Mesenchymal stem cell (in vitro differentiated cells and primary cell): ENCODE results near the gene MTUS2.

Source experiments
- DNase-seq: peaks from one replicate; pipeline ENCODE4 v3.0.0-alpha.2; 2013
- H2AFZ ChIP-seq: one replicate; pipeline ENCODE4 v1.6.1; 2013; ENCODE audit warnings: low read depth, mild to moderate bottlenecking, control low read depth, inconsistent platforms, low read length, moderate library complexity
- H2AK5ac ChIP-seq: 2 replicates; pipeline ENCODE4 v1.6.1; 2013; ENCODE audit warnings: low read length, moderate library complexity, mild to moderate bottlenecking, inconsistent platforms; ENCODE audit not compliant: severe bottlenecking
- H2BK120ac ChIP-seq: one replicate; pipeline ENCODE4 v1.6.1; 2013; ENCODE audit warnings: low read depth, mild to moderate bottlenecking, inconsistent platforms, low read length, moderate library complexity
- H2BK12ac ChIP-seq, 2 experiments: one replicate each; pipeline ENCODE4 v1.6.1; 2013; ENCODE audit warnings: inconsistent platforms in 2 of 2, low read length in 2 of 2, mild to moderate bottlenecking in 2 of 2, moderate library complexity in 2 of 2, control low read depth in 1 of 2
- H2BK15ac ChIP-seq: one replicate; pipeline ENCODE4 v1.6.1; 2013; ENCODE audit warnings: mild to moderate bottlenecking, low read depth, inconsistent platforms; ENCODE audit not compliant: poor library complexity, severe bottlenecking
- H2BK5ac ChIP-seq: 2 replicates; pipeline ENCODE4 v1.6.1; 2013; ENCODE audit warnings: low read depth, mild to moderate bottlenecking, low read length, control low read depth, inconsistent platforms; ENCODE audit not compliant: poor library complexity, severe bottlenecking
- H3K14ac ChIP-seq, 2 experiments: one replicate each; pipeline ENCODE4 v1.6.1; 2013; ENCODE audit warnings: inconsistent platforms in 2 of 2, low read length in 2 of 2, control low read depth in 1 of 2, mild to moderate bottlenecking in 1 of 2, moderate library complexity in 1 of 2
- H3K18ac ChIP-seq, 2 experiments: one replicate each; pipeline ENCODE4 v1.6.1; 2013; ENCODE audit warnings: inconsistent platforms in 2 of 2, low read length in 2 of 2, control low read depth in 1 of 2, low read depth in 1 of 2, mild to moderate bottlenecking in 1 of 2
- H3K23ac ChIP-seq, 2 experiments: one replicate each; pipeline ENCODE4 v1.6.1; 2013; ENCODE audit warnings: inconsistent platforms in 2 of 2, low read length in 2 of 2, mild to moderate bottlenecking in 2 of 2, moderate library complexity in 2 of 2, control low read depth in 1 of 2
- H3K27ac ChIP-seq: 2 replicates; pipeline ENCODE4 v1.5.1; 2013; ENCODE audit warnings: mild to moderate bottlenecking, moderate library complexity, low read length, control low read depth, inconsistent platforms; ENCODE audit not compliant: poor library complexity, severe bottlenecking
- H3K27me3 ChIP-seq, 2 experiments: 2 replicates each; pipeline versions ENCODE4 v1.6.1 to v1.7.0; 2013; ENCODE audit warnings: low read length in 2 of 2, mild to moderate bottlenecking in 2 of 2, moderate library complexity in 2 of 2, control low read depth in 1 of 2, inconsistent platforms in 1 of 2; ENCODE audit not compliant: control insufficient read depth in 1 of 2, insufficient read depth in 1 of 2
- H3K36me3 ChIP-seq, 2 experiments: 2 replicates each; pipeline versions ENCODE4 v1.6.1 to v1.7.0; 2013; ENCODE audit warnings: low read length in 2 of 2, control low read depth in 1 of 2, inconsistent platforms in 1 of 2, low read depth in 1 of 2, mild to moderate bottlenecking in 1 of 2; ENCODE audit not compliant: insufficient read depth in 2 of 2, control insufficient read depth in 1 of 2
- H3K4ac ChIP-seq, 2 experiments: one replicate each; pipeline ENCODE4 v1.6.1; 2013; ENCODE audit warnings: inconsistent platforms in 2 of 2, low read length in 2 of 2, mild to moderate bottlenecking in 2 of 2, moderate library complexity in 2 of 2, control low read depth in 1 of 2, low read depth in 1 of 2
- H3K4me1 ChIP-seq: 2 replicates; pipeline ENCODE4 v1.6.1; 2013; ENCODE audit warnings: low read depth, low read length, control low read depth; ENCODE audit not compliant: control insufficient read depth, insufficient read depth
- H3K4me2 ChIP-seq: 2 replicates; pipeline ENCODE4 v1.6.1; 2013; ENCODE audit warnings: low read length, mild to moderate bottlenecking, inconsistent platforms; ENCODE audit not compliant: poor library complexity, severe bottlenecking
- H3K4me3 ChIP-seq, 2 experiments: 2 replicates each; pipeline versions ENCODE4 v1.5.1 to v1.7.0; 2013; ENCODE audit warnings: low read length in 2 of 2, mild to moderate bottlenecking in 2 of 2, control low read depth in 1 of 2, low read depth in 1 of 2; ENCODE audit not compliant: insufficient read depth in 1 of 2
- H3K79me1 ChIP-seq: replicated peaks from 2 replicates; pipeline ENCODE4 v1.6.1; 2013; ENCODE audit warnings: mild to moderate bottlenecking, control low read depth, low read length, inconsistent platforms; ENCODE audit not compliant: poor library complexity, severe bottlenecking
- H3K9ac ChIP-seq: 2 replicates; pipeline ENCODE4 v1.7.0; 2013; ENCODE audit warnings: mild to moderate bottlenecking, low read length, moderate library complexity
- H3K9me3 ChIP-seq: 2 replicates; pipeline ENCODE4 v1.7.0; 2013; ENCODE audit warnings: mild to moderate bottlenecking, low read length; ENCODE audit not compliant: control insufficient read depth
- H4K8ac ChIP-seq: one replicate; pipeline ENCODE4 v1.6.1; 2013; ENCODE audit warnings: inconsistent platforms, mild to moderate bottlenecking, low read length, moderate library complexity
- H4K91ac ChIP-seq: one replicate; pipeline ENCODE4 v1.6.1; 2013; ENCODE audit warnings: mild to moderate bottlenecking, low read length, inconsistent platforms
- WGBS: methylation state at CpG from one replicate; pipeline ENCODE4 v1.1.7; 2013; ENCODE audit warnings: mixed read lengths; 5-methylcytosine and 5-hydroxymethylcytosine counted together

MTUS2 gene

GRCh38 chr13:29543230-29544215 lies 723.4 kb downstream of the MTUS2 start:
- H4K91ac ChIP-seq: peak overlapping the region; percentile 45

GRCh38 chr13:29545988-29546387 lies 725.8 kb downstream of the MTUS2 start:
- no peak overlapping the region for H3K9ac ChIP-seq
- no peak overlapping the region for H3K27ac ChIP-seq
- no peak overlapping the region for H2BK12ac ChIP-seq
- peak overlapping the region in 1 of 2 experiments; percentile 9 for H3K14ac ChIP-seq
- H3K36me3 ChIP-seq: peaks cover 31 to 38% of the 10 kb centered on the region in 2 experiments
- H3K4ac ChIP-seq: no peak overlapping the region
- peaks cover 8% of the 10 kb centered on the region for H3K4me1 ChIP-seq
- no peak overlapping the region for H2BK5ac ChIP-seq
- WGBS: 97% methylated on average over 5 of the region's 8 CpGs
- no peak overlapping the region for H3K23ac ChIP-seq
- no peaks in the 10 kb centered on the region for H3K9me3 ChIP-seq
- H3K4me2 ChIP-seq: no peak overlapping the region
- DNase-seq: no peak
- no peak overlapping the region for H2BK15ac ChIP-seq
- peaks cover 42% of the 10 kb centered on the region for H3K79me1 ChIP-seq
- H3K4me3 ChIP-seq: no peak overlapping the region
- H3K18ac ChIP-seq: no peak overlapping the region
- no peak overlapping the region for H2AK5ac ChIP-seq
- H3K27me3 ChIP-seq: no peaks in the 10 kb centered on the region
- no peak overlapping the region for H2AFZ ChIP-seq
- no peak overlapping the region for H4K91ac ChIP-seq
- H4K8ac ChIP-seq: peak overlapping the region; percentile 27
- H2BK120ac ChIP-seq: no peak overlapping the region

More at GRCh38 chr13:29543230-29544215, 723.4 kb downstream of the MTUS2 start:
- Histone ChIP-seq H3K23ac (no peak overlapping the region), H2BK15ac (no peak overlapping the region), H3K36me3 (peaks cover 18 to 35% of the 10 kb centered on the region in 2 experiments), H3K14ac (peak overlapping the region in 1 of 2 experiments; percentile 68), H3K4me1 (peaks cover 11% of the 10 kb centered on the region), H3K4ac (no peak overlapping the region), H4K8ac (peak overlapping the region; percentile 55), H2BK120ac (peak overlapping the region; percentile 62), H3K27me3 (no peaks in the 10 kb centered on the region), H2BK12ac (peak overlapping the region in 1 of 2 experiments; percentile 80), H3K27ac (no peak overlapping the region), H3K9me3 (no peaks in the 10 kb centered on the region), H3K18ac (peak overlapping the region in 1 of 2 experiments; percentile 2), H3K4me3 (no peak overlapping the region), H2AK5ac (no peak overlapping the region), H3K4me2 (no peak overlapping the region), H2BK5ac (no peak overlapping the region), H2AFZ (no peak overlapping the region), H3K9ac (no peak overlapping the region), H3K79me1 (peaks cover 51% of the 10 kb centered on the region)
- peak; percentile 85 for DNase-seq
- WGBS: 67% methylated on average over 12 of the region's 16 CpGs

GRCh38 chr13:29546662-29547061 lies 726.5 kb downstream of the MTUS2 start:
- Histone ChIP-seq H3K9ac (no peak overlapping the region), H2BK120ac (no peak overlapping the region), H2BK15ac (no peak overlapping the region), H3K9me3 (no peaks in the 10 kb centered on the region), H3K23ac (peak overlapping the region in 1 of 2 experiments; percentile 25), H4K8ac (no peak overlapping the region), H2AFZ (no peak overlapping the region), H3K4me2 (no peak overlapping the region), H2AK5ac (no peak overlapping the region), H3K27me3 (no peaks in the 10 kb centered on the region), H3K4me1 (peaks cover 8% of the 10 kb centered on the region), H3K4ac (no peak overlapping the region), H3K4me3 (no peak overlapping the region), H3K27ac (no peak overlapping the region), H3K18ac (no peak overlapping the region), H3K14ac (no peak overlapping the region), H3K36me3 (peaks cover 32 to 43% of the 10 kb centered on the region in 2 experiments), H2BK12ac (no peak overlapping the region), H3K79me1 (peaks cover 40% of the 10 kb centered on the region), H2BK5ac (no peak overlapping the region), H4K91ac (no peak overlapping the region)
- no peak for DNase-seq
- WGBS: 94% methylated on average over 8 of the region's 8 CpGs

- H2BK5ac ChIP-seq: no peak overlapping the region
- no peaks in the 10 kb centered on the region for H3K27me3 ChIP-seq
- no peak overlapping the region for H2BK120ac ChIP-seq
- no peak overlapping the region for H3K9ac ChIP-seq
- H3K18ac ChIP-seq: no peak overlapping the region
- no peaks in the 10 kb centered on the region for H3K9me3 ChIP-seq
- H2AK5ac ChIP-seq: no peak overlapping the region
- no peak overlapping the region for H2BK15ac ChIP-seq
- H3K23ac ChIP-seq: no peak overlapping the region
- H4K8ac ChIP-seq: no peak overlapping the region
- no peak overlapping the region for H3K4ac ChIP-seq
- H3K27ac ChIP-seq: no peak overlapping the region
- H2BK12ac ChIP-seq: no peak overlapping the region
- H3K79me1 ChIP-seq: peaks cover 43% of the 10 kb centered on the region
- H3K4me3 ChIP-seq: no peak overlapping the region
- WGBS: 81% methylated on average over 6 of the region's 7 CpGs
- peaks cover 37 to 44% of the 10 kb centered on the region in 2 experiments for H3K36me3 ChIP-seq
- DNase-seq: no peak
- peaks cover 8% of the 10 kb centered on the region for H3K4me1 ChIP-seq
- no peak overlapping the region for H2AFZ ChIP-seq
- no peak overlapping the region for H4K91ac ChIP-seq
- H3K4me2 ChIP-seq: no peak overlapping the region
- H3K14ac ChIP-seq: no peak overlapping the region
These were observed 727.0 kb downstream of the MTUS2 start for GRCh38 chr13:29547153-29547552.
